GM18520 (cell line): ENCODE data around the gene ZC3H4.

ENCODE experiments used
- ATAC-seq: cut with Tn5 transposase; IDR thresholded peaks from one replicate; pipeline ENCODE4 v1.9.1; 2021; ENCODE audit not compliant: unreplicated experiment

The ZC3H4 gene

DNA sequence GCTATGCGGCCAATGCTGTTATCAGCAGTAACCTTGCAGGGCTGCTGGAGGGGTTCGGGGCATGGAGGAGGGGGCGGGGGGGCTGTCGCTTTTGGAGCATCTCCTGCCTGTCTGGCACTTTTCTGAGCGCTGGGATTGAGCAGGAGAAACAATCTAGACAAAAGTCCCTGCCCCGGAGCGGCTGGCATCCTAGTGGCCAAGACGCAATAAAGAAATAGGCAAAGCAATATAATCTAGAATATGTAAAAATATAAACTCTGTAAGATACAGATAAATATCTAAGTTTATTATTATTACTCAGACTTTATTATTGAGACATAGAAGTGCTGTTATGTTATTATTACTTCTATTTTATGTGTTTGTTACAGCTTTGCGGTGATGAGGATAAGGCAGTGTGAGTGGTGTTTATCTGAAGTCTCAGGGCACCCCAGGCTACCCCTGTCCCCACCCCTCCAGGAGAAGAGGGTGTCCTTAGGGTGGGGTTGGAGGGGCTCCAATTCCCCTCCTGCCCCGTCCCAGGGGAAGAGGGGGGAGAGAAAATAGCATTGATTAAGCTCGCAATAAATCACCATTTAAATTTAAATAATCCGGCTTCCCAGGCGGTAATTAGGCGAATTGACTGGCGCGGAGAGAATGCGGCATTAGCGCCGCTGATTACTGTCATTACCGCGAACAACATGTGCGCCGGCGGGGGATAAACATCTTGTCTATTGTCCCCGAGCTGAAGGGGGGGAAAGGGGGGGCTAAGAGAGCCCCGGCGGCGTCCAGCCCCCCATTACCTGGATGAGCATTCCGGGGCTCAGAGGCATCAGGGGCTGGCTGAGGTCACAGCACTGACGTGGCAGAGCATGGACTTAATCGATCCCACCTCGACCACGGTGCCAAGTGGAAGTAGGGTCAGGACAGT is 90.8 kb downstream of the ZC3H4 start:
- no peak for ATAC-seq

DNA sequence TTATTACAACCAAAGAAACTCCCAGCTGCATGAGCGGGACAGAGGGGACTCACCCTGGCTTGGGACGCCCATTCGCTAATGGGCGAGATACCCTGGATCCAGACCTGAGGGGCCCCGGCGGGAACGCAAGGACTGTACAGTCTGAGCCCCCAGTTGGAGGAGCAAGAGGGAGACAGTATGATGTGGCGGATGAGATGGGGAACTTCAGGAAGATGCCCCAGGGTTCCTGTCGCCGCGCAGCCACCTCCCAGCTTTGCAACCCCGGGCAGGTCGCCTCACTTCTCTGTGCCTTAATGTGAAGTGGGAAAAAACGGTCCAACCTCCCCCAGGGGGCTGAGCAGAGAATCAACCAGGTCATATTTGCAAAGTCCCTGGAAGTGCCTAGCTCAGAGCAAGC is 91.4 kb downstream of the ZC3H4 start:
- no peak for ATAC-seq

- no peak for ATAC-seq
These were observed 91.9 kb downstream of the ZC3H4 start for GRCh38 chr19:47021536-47022139.

GRCh38 chr19:47020992-47021496 is 92.5 kb downstream of the ZC3H4 start:
- ATAC-seq, result no peak

DNA sequence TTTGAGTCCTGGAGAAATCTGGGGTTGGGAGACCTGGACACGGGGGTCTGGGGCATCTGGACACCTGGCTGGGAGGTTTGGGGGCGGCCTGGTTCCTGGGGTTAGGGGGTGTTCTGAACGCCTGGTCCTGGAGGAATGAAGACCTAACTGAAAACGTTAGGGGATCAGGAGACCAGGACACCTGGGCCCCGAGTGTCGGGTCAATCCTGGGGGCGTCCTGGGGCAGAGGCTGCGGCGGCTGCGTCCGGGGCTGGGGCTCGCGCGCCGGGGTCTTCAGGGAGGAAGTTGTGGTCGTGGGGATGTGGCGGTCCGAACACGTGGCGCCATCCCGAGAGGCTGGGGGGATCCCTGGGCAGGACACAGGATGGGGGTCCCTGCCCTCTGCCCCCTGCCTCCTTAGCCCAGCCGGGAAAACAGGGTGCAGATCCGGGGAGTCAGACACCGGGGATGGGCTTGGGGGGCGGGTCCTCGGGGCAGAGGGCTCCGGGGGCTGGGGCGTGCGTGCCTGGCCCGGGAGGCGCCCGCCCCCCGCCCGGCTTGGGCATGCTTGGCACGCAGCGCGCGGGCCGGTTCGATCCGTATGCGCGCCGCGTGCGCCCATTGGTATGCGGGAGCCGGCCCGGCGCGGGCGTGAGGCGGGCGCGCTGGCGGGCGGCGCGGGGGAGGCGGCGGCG is 93.3 kb downstream of the ZC3H4 start:
- ATAC-seq, result no peak

DNA sequence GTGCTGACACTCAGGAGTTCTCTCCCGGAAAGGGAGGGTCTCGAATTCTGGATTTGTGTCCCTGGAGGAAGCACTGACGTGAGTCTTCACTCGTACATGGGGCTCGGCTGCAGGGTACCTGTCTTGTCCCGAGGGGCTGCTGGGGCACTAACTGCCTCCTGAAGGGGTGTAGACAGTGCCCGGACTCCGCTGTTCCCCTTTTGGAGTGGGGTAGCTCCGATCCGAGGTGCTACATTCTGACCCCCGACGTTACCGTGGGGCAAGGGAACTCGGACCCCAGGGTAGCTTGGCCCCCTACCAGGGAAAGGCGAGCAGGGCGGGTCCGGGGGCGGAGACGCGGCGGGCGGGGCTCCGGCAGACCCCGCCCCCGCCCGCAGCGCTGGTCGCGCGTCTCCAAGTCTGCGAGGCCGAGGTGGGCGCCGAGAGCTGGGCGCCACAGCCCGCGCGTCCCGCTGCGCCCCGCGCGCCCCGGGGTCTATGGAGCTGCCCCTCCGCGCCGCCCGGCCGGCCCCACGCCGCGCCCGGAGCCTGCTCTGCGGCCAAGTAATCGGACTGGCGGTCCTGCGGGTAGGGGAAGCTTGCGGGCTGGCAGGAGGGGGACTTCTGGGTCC is 94.0 kb downstream of the ZC3H4 start, which contains the start of gene NPAS1:
TSS of gene NPAS1 (plus strand) at position 407 of the 611 bp plus-strand sequence. CDS start 1,211 bp downstream, outside the sequence.
- ATAC-seq, result no peak

DNA sequence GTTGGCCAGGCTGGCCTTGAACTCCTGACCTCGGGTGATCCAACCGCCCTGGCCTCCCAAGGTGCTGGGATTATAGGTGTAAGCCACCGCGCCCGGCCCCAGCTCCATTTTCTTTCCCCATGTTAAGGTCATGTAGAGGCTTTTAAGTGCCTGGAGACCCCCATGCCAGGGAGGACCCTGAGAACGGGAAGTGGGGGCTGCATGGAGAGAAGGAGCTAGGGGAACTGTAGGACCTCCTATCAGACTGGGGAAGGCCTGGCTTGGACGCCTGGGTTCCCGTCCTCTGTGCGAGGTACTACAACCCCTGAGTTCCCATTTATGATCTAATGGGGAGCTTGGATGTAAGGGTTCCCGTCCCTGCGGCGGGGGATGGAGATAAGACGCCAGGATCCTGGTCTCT is 94.7 kb downstream of the ZC3H4 start:
- no peak for ATAC-seq
